GM19023 (cell line): ENCODE measurements around the gene THAP5.
A peak's percentile ranks its signal among the peaks of the same experiment; 100 is the strongest.
"Not testable (repeated sequence)": the region's sequence is repeated elsewhere in the genome, so short reads cannot be mapped to it uniquely, and the experiment has no call there.

Source experiments
- ATAC-seq: cut with Tn5 transposase; IDR thresholded peaks from one replicate; pipeline ENCODE4 v1.9.1; 2021; ENCODE audit warnings: mild to moderate bottlenecking, moderate library complexity; ENCODE audit not compliant: unreplicated experiment

The THAP5 gene

GRCh38 chr7:108585843-108586242 is 16.3 kb upstream of the THAP5 start:
- no peak for ATAC-seq

- no peak for ATAC-seq
Observed at GRCh38 chr7:108584211-108584610, 14.7 kb upstream of the THAP5 start.

GRCh38 chr7:108581655-108582491 is 12.4 kb upstream of the THAP5 start:
- no peak for ATAC-seq

- ATAC-seq, result no peak
Observed at GRCh38 chr7:108580298-108580697, 10.8 kb upstream of the THAP5 start.

- ATAC-seq, result no peak
Observed at GRCh38 chr7:108578937-108579336, 9.4 kb upstream of the THAP5 start.

- no peak for ATAC-seq
Observed at GRCh38 chr7:108576116-108576515, 6.6 kb upstream of the THAP5 start.

- no peak for ATAC-seq
Observed at GRCh38 chr7:108575156-108575555, 5.7 kb upstream of the THAP5 start.

GRCh38 chr7:108572480-108572879 is 3.0 kb upstream of the THAP5 start:
- ATAC-seq, result no peak

- ATAC-seq, result peak; percentile 20
Observed at GRCh38 chr7:108570146-108570755, 745 bp upstream of the THAP5 start.

GRCh38 chr7:108568801-108569380 is 615 bp downstream of the THAP5 start:
- ATAC-seq, result no peak

GRCh38 chr7:108565987-108566386 is 3.5 kb downstream of the THAP5 start:
- ATAC-seq, result no peak

GRCh38 chr7:108561047-108561619 is 8.4 kb downstream of the THAP5 start:
- no peak for ATAC-seq

GRCh38 chr7:108559253-108559652 is 10.3 kb downstream of the THAP5 start:
- ATAC-seq, result no peak

GRCh38 chr7:108557617-108558016 is 11.9 kb downstream of the THAP5 start:
- ATAC-seq, result no peak

- no peak for ATAC-seq
Observed at GRCh38 chr7:108557191-108557590, 12.3 kb downstream of the THAP5 start.

- not testable (repeated sequence) for ATAC-seq
Observed at GRCh38 chr7:108556665-108557064, 12.8 kb downstream of the THAP5 start.

GRCh38 chr7:108548141-108548896 is 21.2 kb downstream of the THAP5 start:
- ATAC-seq, result not testable (repeated sequence)

- no peak for ATAC-seq
Observed at GRCh38 chr7:108541478-108541877, 28.0 kb downstream of the THAP5 start.

GRCh38 chr7:108538685-108539084 is 30.8 kb downstream of the THAP5 start:
- not testable (repeated sequence) for ATAC-seq

- not testable (repeated sequence) for ATAC-seq
Observed at GRCh38 chr7:108538236-108538635, 31.3 kb downstream of the THAP5 start.

- ATAC-seq, result no peak
Observed at GRCh38 chr7:108537229-108537628, 32.3 kb downstream of the THAP5 start.
